HCT116 (cell line): ENCODE measurements around the gene NFIC.

ENCODE experiments used
- ATF3 ChIP-seq: IDR thresholded peaks from 2 replicates; pipeline ENCODE4 v1.6.1; 2012
- CEBPB ChIP-seq: IDR thresholded peaks from 2 replicates; pipeline ENCODE4 v1.6.1; 2012; ENCODE audit warnings: low read depth
- CTCF ChIP-seq, 3 experiments: fragments of 200-600 bp in 1 of 3; sonication (generic) in 1 of 3; IDR thresholded peaks in 2 of 3; conservative IDR thresholded peaks in 1 of 3; 2 replicates each; pipeline ENCODE4 v1.5.1; 2012 to 2017; ENCODE audit warnings: low read depth in 2 of 3, low read length in 2 of 3, antibody characterized with exemption in 1 of 3, borderline replicate concordance in 1 of 3, control low read depth in 1 of 3, mild to moderate bottlenecking in 1 of 3, mixed read lengths in 1 of 3, mixed run types in 1 of 3, moderate library complexity in 1 of 3; ENCODE audit not compliant: insufficient read depth in 1 of 3
- EZH2 ChIP-seq: fragments of 200-600 bp; sonication (generic); IDR thresholded peaks from 2 replicates; pipeline ENCODE4 v1.6.1; 2017; ENCODE audit warnings: antibody characterized with exemption, mixed run types
- JUND ChIP-seq: IDR thresholded peaks from 2 replicates; pipeline ENCODE4 v1.6.1; 2012
- MAX ChIP-seq: IDR thresholded peaks from 2 replicates; pipeline ENCODE4 v1.6.1; 2012
- POLR2A ChIP-seq: IDR thresholded peaks from 2 replicates; pipeline ENCODE4 v1.7.0; 2011; ENCODE audit warnings: borderline replicate concordance; ENCODE audit not compliant: insufficient read depth, insufficient read length; ENCODE audit errors: extremely low read depth
- RAD21 ChIP-seq: IDR thresholded peaks from 2 replicates; pipeline ENCODE4 v1.6.1; 2012; ENCODE audit warnings: low read depth, mild to moderate bottlenecking
- REST ChIP-seq: IDR thresholded peaks from 2 replicates; pipeline ENCODE4 v1.6.1; 2012; ENCODE audit warnings: low read depth
- SP1 ChIP-seq: IDR thresholded peaks from 2 replicates; pipeline ENCODE4 v1.6.1; 2012; ENCODE audit warnings: low read depth
- SRF ChIP-seq: IDR thresholded peaks from 2 replicates; pipeline ENCODE4 v1.6.1; 2012; ENCODE audit warnings: low read depth
- YY1 ChIP-seq: IDR thresholded peaks from 2 replicates; pipeline ENCODE4 v1.6.1; 2011; ENCODE audit warnings: low read length, low read depth, moderate library complexity, mild to moderate bottlenecking; ENCODE audit not compliant: insufficient replicate concordance; ENCODE audit errors: extremely low read depth
- ZFX ChIP-seq: fragments of 450-650 bp; IDR thresholded peaks from 2 replicates; pipeline ENCODE4 v1.6.1; 2017
- ZNF274 ChIP-seq: fragments of 200-500 bp; sonication (Bioruptor generic); IDR thresholded peaks from 2 replicates; pipeline ENCODE4 v1.6.1; 2014; ENCODE audit warnings: mild to moderate bottlenecking, low read depth, low read length, inconsistent platforms

- TF ChIP-seq POLR2A (no peak), CTCF (IDR thresholded peaks at IDR 0.05 in 2 of 3, conservative IDR thresholded peaks at IDR 0.05 in 1 of 3; ENCODE audit: borderline replicate concordance in 1 of 3, insufficient read depth in 1 of 3, low read depth in 2 of 3, low read length in 2 of 3) (no peak), RAD21 (no peak), ATF3 (no peak), REST (no peak), ZNF274 (no peak), SP1 (no peak), CEBPB (no peak), MAX (no peak), YY1 (no peak), EZH2 (no peak), JUND (no peak), ZFX (no peak), SRF (no peak)
These were observed 21.5 kb upstream of the NFIC start for GRCh38 chr19:3344608-3345598.
